Esophagus squamous epithelium (tissue), 4 donors: ENCODE results near the gene EMC10.

Experiments
- CTCF ChIP-seq, 6 experiments: fragments of 450-650 bp in 4 of 6; fragments of 200-600 bp in 2 of 6; sonication (generic) in 2 of 6; IDR thresholded peaks; one replicate each; pipeline ENCODE4 v1.5.1; 2016 to 2019; ENCODE audit warnings: antibody characterized with exemption in 6 of 6, mild to moderate bottlenecking in 4 of 6, moderate library complexity in 4 of 6
- POLR2A ChIP-seq, 4 donors: fragments of 450-650 bp; IDR thresholded peaks; one replicate each; pipeline ENCODE4 v1.6.1; 2017; ENCODE audit warnings: antibody characterized with exemption in 4 of 4, mild to moderate bottlenecking in 4 of 4, moderate library complexity in 3 of 4

- TF ChIP-seq CTCF (IDR thresholded peaks at IDR 0.05) (no peak), POLR2A (IDR thresholded peaks at IDR 0.05) (no peak)
These were observed 31.1 kb downstream of the EMC10 start for GRCh38 chr19:50507376-50507775.
